ENCODE data around the gene UNC13A.

Gene UNC13A

DNA sequence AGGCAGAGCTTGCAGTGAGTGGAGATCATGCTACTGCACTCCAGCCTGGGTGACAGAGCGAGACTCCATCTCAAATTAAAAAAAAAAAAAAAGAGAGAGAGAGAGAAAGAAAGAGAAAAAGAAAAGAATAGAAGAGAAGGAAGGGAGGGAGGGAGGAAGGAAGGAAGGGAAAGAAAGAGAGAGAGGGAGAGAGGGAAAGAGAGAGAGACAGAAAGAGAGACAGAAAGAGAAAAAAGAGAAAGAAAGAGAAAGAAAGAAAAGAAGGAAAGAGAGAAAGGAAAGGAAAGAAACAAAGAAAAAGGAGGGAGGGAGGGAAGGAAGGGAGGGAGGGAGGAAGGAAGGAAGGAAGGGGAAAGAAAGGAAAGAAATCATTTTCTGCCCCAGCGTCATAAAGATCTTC is 7.0 kb upstream of the UNC13A start:
- H3K27me3 ChIP-seq (ENCODE audit: insufficient read depth, poor library complexity, severe bottlenecking): no peaks in the 10 kb centered on the region
- H3K27ac ChIP-seq (replicated peaks): no peak overlapping the region
- no peak for DNase-seq (ENCODE audit: low read depth in 1 of 2, low spot score in 1 of 2)
- TF ChIP-seq, protein P1, sequence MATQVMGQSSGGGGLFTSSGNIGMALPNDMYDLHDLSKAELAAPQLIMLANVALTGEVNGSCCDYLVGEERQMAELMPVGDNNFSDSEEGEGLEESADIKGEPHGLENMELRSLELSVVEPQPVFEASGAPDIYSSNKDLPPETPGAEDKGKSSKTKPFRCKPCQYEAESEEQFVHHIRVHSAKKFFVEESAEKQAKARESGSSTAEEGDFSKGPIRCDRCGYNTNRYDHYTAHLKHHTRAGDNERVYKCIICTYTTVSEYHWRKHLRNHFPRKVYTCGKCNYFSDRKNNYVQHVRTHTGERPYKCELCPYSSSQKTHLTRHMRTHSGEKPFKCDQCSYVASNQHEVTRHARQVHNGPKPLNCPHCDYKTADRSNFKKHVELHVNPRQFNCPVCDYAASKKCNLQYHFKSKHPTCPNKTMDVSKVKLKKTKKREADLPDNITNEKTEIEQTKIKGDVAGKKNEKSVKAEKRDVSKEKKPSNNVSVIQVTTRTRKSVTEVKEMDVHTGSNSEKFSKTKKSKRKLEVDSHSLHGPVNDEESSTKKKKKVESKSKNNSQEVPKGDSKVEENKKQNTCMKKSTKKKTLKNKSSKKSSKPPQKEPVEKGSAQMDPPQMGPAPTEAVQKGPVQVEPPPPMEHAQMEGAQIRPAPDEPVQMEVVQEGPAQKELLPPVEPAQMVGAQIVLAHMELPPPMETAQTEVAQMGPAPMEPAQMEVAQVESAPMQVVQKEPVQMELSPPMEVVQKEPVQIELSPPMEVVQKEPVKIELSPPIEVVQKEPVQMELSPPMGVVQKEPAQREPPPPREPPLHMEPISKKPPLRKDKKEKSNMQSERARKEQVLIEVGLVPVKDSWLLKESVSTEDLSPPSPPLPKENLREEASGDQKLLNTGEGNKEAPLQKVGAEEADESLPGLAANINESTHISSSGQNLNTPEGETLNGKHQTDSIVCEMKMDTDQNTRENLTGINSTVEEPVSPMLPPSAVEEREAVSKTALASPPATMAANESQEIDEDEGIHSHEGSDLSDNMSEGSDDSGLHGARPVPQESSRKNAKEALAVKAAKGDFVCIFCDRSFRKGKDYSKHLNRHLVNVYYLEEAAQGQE (IDR thresholded peaks at IDR 0.05; ENCODE audit: insufficient replicate concordance, low read depth): no peak
- no peak for TF ChIP-seq SPI1 (IDR thresholded peaks at IDR 0.05; ENCODE audit: borderline replicate concordance, low read depth)
- no peak for TF ChIP-seq GABPA (IDR thresholded peaks at IDR 0.05; ENCODE audit: low read depth)
- TF ChIP-seq, protein P2, sequence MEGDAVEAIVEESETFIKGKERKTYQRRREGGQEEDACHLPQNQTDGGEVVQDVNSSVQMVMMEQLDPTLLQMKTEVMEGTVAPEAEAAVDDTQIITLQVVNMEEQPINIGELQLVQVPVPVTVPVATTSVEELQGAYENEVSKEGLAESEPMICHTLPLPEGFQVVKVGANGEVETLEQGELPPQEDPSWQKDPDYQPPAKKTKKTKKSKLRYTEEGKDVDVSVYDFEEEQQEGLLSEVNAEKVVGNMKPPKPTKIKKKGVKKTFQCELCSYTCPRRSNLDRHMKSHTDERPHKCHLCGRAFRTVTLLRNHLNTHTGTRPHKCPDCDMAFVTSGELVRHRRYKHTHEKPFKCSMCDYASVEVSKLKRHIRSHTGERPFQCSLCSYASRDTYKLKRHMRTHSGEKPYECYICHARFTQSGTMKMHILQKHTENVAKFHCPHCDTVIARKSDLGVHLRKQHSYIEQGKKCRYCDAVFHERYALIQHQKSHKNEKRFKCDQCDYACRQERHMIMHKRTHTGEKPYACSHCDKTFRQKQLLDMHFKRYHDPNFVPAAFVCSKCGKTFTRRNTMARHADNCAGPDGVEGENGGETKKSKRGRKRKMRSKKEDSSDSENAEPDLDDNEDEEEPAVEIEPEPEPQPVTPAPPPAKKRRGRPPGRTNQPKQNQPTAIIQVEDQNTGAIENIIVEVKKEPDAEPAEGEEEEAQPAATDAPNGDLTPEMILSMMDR (IDR thresholded peaks at IDR 0.05; ENCODE audit: insufficient read depth, low read length): no peak
- no peak for TF ChIP-seq POLR2AphosphoS5 (IDR thresholded peaks at IDR 0.05; ENCODE audit: low read depth)
- H3K4me3 ChIP-seq (replicated peaks; ENCODE audit: insufficient read depth, low read length): no peak overlapping the region

DNA sequence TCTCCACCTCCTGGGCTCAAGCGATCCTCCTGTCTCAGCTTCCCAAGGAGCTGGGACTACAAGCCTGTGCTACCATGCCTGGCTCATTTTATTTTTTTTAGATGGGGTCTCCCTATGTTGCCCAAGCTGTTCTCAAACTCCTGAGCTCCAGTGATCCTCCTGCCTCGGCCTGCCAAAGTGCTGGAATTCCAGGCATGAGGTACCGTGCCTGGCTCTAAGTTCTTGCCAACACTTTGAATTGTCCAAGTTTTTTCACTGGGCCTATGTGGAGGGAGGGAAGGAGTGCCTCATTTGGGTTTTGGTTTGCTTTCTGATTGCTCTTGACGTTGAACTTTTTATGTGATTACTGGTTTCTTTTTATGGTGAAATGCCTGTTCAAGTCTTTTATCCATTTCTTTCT is 4.4 kb upstream of the UNC13A start:
- no peak overlapping the region for H3K4me3 ChIP-seq (replicated peaks; ENCODE audit: insufficient read depth, low read length)
- H3K27ac ChIP-seq (replicated peaks): no peak overlapping the region
- TF ChIP-seq, protein P1 (IDR thresholded peaks at IDR 0.05; ENCODE audit: insufficient replicate concordance, low read depth): no peak
- TF ChIP-seq SPI1 (IDR thresholded peaks at IDR 0.05; ENCODE audit: borderline replicate concordance, low read depth) (no peak), POLR2AphosphoS5 (IDR thresholded peaks at IDR 0.05; ENCODE audit: low read depth) (no peak), GABPA (IDR thresholded peaks at IDR 0.05; ENCODE audit: low read depth) (no peak)
- TF ChIP-seq, protein P2 (IDR thresholded peaks at IDR 0.05; ENCODE audit: insufficient read depth, low read length): no peak
- peaks cover 9% of the 10 kb centered on the region for H3K27me3 ChIP-seq (ENCODE audit: insufficient read depth, poor library complexity, severe bottlenecking)
- no peak for DNase-seq (ENCODE audit: low read depth in 1 of 2, low spot score in 1 of 2)

DNA sequence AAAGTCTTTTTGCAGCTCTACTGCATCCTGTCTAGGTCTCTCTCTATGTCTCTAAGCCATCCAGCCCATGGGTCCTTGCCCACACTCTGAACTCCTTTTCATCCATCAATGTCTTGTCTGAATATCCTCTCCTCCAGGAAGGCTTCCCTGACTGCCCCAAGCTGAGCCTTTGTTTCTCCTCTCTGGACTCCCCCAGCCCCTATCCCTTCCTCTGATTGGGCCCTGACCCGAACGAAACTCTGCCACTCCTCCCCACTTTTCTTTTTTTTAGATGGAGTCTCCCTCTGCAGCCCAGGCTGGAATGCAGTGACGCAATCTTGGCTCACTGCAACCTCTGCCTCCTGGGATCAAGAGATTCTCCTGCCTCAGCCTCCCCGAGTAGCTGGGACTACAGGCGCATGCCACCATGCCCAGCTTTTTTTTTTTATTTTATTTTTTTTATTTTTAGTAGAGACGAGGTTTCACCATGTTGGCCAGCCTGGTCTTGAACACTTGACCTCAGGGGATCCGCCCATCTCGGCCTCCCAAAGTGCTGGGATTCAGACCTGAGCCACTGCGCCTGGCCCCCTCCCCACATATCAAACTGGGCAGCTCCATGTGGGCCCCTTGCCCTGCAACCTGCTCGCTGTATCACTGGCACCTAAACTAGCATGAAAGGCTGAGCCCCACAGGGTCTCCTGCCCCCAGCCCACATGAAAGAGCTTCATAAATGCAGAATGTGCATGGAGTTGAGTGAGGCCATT is 870 bp upstream of the UNC13A start:
- Histone ChIP-seq H3K27me3 (ENCODE audit: insufficient read depth, poor library complexity, severe bottlenecking) (peaks cover 22% of the 10 kb centered on the region), H3K27ac (replicated peaks) (no peak overlapping the region), H3K4me3 (replicated peaks; ENCODE audit: insufficient read depth, low read length) (no peak overlapping the region)
- DNase-seq (ENCODE audit: low read depth in 1 of 2, low spot score in 1 of 2): no peak
- TF ChIP-seq POLR2AphosphoS5 (IDR thresholded peaks at IDR 0.05; ENCODE audit: low read depth) (no peak), GABPA (IDR thresholded peaks at IDR 0.05; ENCODE audit: low read depth) (no peak), SPI1 (IDR thresholded peaks at IDR 0.05; ENCODE audit: borderline replicate concordance, low read depth) (no peak)
- TF ChIP-seq, protein P2 (IDR thresholded peaks at IDR 0.05; ENCODE audit: insufficient read depth, low read length): no peak
- TF ChIP-seq, protein P1 (IDR thresholded peaks at IDR 0.05; ENCODE audit: insufficient replicate concordance, low read depth): no peak

Measured in HL-60 (cell line).